GM18873 (cell line): ENCODE data around the gene SIK2.
"Not testable (repeated sequence)": the region's sequence is repeated elsewhere in the genome, so short reads cannot be mapped to it uniquely, and the experiment has no call there.

Experiments
- ATAC-seq: cut with Tn5 transposase; IDR thresholded peaks from one replicate; pipeline ENCODE4 v1.9.1; 2021; ENCODE audit warnings: mild to moderate bottlenecking, moderate library complexity, moderate number of reproducible peaks; ENCODE audit not compliant: unreplicated experiment, low FRiP score

The SIK2 gene

DNA sequence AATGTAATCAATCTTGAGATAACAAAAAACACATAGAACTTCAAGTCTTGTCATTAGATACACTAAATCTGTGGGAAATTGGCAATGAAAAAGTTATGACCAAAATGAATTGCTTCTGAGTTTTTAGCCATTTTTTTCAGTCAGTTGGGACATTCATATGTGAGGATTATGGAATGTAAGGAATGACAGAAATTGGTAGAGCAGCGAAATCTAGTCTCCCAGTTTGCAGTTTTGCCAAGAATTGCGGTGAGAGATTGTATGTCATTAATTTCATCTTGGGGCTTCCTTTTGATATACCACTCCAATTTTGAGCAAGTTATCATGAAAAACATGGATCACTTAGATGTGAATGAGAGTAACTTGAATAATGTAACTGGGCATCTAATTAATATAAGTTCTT, 49.9 kb downstream of the SIK2 start:
- ATAC-seq, result no peak

DNA sequence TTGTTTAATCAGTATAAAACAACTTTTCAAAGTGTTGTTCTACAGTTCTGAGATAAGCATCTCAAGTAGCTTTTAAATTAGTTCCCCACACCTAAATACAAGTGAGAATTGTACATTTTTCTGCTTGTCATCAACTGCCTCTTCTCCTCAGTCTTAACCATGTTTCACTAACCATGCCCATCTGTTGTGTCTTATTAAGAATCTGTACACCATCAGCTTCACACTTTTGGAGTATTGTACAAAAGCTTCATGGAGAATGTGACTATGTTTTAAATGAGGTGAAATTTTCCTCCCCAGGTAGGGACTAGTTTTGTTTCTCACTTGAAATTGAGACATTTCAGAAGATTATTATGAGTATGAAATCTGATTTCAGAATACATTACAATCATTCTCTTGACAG, 52.4 kb downstream of the SIK2 start:
- ATAC-seq, result no peak

DNA sequence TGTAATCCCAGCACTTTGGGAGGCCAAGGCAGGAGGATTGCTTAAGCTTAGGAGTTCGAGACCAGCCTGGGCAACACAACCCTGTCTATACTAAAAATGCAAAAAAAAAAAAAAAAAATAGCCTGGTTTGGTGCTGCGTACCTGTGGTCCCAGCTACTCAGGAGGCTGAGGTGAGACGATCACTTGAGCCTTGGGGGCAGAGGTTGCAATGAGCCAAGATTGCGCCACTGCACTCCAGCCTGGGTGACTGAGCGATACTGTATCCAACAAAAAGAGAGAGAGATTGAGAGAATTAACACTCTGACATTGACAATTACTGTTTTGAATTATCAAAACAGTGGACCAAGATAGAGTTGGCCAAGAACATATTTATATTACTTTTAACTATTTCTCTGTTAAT, 53.7 kb downstream of the SIK2 start:
- ATAC-seq, result no peak

DNA sequence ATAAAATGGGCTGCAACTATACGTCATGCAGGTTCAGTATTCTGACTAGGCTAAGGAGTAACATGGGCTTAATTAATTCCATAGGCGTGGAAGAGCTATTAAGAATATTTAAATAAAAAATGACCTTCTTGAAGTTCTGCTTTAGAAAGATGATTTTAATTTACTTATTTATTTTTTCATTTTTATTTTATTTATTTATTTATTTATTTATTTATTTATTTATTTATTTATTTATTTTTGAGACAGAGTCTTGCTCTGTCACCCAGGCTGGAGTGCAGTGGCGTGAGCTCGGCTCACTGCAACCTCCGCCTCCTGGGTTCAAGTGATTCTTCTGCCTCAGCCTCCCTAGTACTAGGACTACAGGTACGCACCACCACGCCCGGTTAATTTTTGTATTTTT, 55.7 kb downstream of the SIK2 start:
- not testable (repeated sequence) for ATAC-seq

DNA sequence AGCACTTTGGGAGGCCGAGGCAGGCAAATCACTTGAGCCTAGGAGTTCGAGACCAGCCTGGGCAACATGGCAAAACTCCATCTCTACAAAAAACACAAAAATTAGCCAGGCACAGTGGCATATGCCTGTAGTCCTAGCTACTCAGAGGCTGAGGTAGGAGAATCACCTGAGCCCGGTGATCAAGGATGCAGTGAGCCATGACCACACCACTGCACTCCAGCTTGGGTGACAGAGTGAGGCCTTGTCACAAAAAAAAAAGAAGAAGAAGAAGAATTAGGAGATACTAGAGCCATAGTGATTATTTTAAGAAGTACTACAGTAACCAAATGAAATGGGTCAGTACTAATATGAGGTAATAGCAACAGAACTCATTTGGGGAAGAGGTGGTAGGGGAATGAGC, 56.2 kb downstream of the SIK2 start:
- not testable (repeated sequence) for ATAC-seq

DNA sequence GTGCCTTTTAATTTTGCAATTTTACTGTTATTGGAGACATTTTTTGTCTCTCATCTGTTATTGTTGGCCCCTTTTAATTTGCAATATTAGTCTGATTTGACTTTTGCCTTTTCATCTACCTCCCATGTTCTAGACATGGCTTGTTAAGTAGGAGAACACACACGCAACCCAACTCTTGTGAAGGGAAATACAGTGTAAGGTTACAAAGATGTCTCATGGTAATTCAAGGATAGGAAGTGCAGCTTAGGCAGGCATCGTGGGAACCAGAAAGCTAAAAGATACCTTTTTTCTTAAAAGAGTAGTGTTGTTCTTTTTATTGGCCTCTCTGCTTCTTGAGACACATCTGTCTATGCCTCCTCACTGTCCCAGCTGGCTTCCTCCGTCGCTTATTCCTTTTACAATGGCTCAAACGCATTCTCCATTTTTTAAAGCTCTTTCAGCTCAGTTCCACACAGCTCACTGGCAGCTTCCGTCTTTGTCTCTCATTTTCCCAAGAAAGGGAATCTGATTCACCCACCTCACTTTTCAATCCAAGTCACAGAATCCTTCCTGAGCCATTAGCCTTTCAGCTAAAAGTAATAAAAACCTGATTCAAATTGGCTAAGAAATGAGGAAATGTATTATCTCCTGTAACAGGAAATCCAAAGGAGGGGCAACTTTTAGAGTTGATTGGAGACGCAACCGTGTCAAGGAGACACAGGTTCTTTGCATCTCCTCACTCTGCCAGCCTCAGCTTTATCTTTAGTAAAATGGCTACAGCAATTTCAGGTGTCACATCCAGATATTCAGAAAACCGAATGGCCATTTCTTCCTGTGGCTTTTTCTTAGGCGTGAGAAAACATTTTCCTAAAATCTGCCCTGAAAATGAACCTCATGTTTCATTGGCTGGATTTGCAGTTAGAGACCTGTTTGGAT, 57.2 kb downstream of the SIK2 start:
- no peak for ATAC-seq

DNA sequence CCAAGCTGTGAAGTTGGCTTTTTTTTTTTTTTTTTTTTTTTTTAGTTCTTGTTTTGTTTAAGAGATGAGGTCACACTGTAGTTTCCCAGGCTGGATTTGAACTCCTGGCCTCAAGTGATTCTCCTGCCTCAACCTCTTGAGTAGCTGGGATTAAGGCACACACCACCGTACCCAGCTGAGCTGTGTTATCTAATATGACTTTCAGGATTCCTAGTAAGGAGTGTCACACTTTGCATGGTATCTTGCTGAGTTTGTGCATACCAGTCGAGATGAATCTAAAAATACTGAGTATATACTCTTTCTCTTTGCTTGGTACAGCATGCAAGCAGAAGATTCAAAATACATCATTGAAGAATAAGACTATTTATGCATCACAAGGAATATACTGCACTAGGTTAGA, 58.6 kb downstream of the SIK2 start:
- ATAC-seq, result no peak

DNA sequence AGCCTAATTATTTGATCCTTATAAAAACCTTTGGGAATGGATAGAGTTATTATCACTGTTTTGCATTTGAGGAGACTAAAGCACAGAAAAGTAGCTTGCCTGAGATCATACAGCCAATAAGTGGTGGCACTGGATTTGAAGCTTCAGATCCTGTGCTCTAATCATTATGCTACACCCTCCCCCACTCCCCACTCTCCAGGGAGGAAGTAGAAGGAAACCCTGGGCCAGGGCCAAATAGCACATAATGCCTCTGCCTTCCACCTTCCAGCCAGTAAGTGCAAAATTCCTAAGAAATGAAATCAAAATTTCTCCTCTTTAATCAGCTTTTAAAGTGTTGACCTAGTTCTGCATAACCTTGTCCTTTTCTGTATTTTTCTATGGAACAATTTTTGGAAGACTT, 61.6 kb downstream of the SIK2 start:
- no peak for ATAC-seq

DNA sequence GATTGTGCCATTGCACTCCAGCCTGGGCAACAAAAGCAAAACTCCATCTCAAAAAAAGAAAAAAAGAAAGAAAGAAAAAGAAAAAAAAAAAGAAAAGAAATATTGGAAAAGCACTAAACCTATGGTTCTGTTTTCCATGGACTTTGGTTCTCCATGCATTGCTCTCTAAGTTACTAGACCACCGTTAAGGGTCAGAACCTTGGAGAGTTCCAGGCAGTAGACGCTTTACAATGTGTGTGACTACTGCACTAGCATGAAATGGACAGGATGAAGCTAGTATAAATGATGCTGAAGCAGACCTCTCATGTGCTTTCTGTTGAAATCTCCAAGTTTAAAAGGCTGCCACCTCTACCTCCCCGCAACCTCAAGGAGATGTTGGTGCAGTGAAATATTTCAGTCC, 63.5 kb downstream of the SIK2 start:
- no peak for ATAC-seq

DNA sequence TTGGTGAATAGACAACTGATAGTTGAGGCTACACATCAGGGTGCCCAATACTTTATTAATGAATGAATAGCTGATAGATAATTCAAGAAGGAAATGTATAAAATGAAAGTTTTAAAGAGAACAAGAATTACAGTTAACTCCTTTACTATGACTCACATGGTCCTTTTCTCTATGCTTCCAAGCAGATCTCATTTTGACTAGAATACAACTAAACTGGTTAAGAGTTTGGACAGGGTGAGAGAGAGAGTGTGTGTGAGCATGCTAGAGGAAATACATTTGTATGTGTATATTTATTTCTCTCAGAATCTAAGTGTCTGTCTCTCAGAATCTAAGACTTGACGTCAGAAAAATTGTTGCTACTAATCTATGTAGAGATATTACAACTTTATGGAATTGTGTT, 66.7 kb downstream of the SIK2 start:
- no peak for ATAC-seq

DNA sequence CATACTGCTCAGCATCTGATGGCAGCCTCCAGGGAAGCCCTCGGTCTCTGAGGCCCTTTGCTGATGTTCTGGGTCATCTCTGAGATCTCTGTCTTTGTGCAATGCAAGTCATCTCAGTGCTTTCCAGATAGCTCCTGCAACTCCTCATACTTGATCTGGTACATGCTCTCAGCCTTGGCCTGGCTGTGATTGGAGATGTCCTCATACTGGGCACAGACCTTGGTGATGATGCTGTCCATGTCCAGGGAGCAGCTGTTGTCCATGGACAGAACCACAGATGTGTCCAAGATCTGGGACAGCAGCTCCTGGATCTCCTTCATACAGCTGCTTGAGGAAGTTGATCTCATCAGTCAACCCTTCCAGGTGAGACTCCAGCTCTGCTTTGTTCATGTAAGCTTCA, 69.1 kb downstream of the SIK2 start:
- no peak for ATAC-seq

DNA sequence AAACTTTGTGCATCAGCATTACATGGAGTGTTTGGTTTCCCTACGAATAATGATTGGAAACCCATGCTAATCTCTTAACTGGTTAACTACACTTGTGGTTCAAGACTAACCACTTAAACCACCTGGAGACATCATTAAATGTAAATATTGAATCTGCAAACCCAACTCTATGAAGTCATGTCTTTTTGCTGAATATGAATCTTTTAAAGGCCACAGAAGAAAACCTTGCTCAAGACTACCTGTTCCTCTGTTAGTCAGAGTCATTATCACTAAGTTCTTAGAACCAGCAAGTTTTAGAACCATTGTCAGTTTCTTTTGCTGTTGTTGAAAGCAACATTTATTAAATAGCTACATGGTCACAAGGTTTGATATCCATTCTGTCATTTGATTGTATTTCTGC, 70.7 kb downstream of the SIK2 start:
- ATAC-seq, result no peak

DNA sequence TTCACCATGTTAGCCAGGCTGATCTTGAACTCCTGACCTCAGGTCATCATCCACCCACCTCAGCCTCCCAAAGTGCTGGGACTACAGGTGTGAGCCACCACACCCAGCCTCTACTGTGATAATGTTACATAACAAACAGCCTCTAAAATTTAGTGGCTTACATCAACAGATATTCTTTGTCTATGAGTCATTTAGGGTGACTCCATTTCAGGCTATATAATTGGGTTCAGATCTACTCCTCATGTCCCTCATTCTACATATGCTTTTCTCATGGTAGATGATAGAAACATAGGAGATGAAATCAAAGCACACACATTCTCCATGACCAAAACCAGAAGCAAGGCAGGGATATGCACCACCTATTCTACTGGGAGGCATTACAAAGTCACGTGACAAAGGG, 72.7 kb downstream of the SIK2 start:
- ATAC-seq, result no peak

DNA sequence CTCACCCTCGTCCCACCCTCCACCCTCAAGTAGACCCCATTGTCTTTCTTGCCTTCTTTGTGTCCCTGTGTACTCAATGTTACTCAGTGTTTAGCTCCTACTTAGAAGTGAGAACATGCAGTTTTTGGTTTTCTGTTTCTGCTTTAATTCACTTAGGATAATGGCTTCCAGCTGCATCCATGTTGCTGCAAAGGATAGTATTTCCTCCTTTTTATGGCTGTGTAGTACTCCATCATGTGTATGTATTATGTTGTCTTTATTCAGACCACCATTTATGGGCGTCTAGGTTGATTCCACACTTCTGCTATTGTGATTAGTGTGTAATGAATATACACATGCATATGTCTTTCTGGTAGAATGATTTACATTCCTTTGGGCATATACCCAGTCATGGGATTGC, 73.6 kb downstream of the SIK2 start:
- no peak for ATAC-seq

DNA sequence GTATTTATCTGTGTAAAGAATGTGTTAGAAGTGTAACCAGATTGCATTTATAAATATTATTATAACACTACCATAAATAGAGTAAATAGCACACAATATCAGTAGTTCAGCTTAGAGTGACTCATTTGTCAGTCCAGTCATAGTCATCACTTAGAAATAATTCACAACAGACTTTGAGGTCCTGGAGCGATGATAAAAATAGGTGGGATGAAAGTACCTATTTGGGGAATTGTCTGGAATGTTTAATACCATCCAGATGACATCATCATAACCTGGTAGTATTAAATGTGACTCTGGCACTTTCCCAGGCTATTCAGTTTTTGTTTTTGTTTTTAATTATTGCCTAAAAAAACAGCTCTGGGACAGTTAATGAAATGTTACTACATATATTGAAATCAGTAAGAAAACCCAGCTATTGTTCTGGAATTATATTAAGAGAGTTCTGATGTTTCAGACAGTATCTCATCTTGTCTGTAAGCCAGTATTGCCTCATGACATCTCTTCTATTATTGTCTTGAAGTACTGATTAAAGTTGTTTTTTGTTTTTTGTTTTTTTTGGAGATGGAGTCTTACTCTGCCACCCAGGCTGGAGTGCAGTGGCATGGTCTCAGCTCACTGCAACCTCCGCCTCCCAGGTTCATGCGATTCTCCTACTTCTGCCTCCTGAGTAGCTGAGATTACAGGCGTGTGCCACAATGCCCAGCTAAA, 74.8 kb downstream of the SIK2 start:
- no peak for ATAC-seq

DNA sequence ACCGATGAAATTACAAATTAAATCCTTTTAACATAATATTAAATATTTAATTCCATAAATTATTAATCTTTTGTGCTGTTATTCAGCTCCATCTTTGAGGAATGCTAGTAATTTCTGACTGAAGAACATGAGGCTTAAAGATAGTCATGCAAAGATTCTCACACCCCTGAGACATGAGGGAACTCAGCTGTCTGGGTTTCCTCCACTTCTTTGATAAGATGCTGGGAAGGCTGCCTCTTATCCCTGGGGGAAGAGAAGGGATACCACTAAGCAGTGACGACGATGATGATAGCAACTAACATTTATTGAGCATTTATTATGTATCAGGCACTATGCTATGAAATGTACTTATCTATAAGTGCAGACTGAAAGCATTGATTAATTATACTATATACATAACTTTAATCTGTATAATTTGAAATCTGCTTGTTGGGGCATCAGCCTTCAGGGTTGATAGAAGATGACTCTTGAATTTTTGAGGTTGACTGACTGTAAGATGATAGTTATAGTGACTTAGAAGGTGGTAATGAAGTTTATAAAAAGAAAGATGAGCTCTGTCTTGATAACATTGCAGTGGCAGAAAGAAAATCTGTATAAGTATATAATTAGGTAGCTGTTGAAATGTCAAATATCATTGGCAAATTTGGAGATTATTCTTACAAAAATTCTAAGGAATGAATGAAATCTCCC, 78.4 kb downstream of the SIK2 start:
- no peak for ATAC-seq

DNA sequence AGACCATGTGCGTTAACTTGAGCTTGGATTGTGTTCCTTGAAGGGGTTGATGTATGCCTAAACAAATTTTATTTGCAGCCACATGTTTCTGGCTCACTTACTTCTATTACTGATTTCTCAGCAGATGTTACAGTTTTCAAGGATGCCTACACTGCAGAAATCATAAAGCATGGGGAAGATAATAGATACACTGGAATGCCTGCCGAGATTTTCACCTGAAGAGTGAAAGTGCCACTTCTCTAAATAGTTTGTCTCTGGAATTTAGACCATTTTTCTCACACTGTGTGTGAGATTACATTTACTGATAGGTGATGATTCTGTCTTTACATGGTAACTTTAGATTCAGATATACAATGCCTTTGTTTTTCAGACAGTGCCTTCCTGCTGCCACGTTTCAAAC, 81.6 kb downstream of the SIK2 start:
- no peak for ATAC-seq

DNA sequence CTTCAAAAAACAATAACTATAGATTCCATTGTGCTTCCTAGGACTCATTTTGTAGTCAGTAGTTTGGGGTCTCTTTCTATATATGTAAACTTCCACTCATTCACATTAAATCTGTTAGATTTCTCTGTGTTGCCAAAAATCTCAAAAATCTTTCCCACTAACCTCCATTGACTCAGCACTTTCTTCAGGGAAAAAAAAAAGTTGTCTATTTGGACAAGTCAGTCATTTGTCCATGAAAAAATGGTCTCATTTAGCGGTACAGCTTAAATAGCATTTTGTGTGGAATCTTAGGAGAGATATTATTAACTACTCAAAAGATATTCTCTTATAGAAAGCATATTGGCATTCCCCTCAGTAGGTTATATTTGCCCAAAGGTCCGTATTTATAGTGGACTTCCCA, 82.0 kb downstream of the SIK2 start:
- ATAC-seq, result no peak

DNA sequence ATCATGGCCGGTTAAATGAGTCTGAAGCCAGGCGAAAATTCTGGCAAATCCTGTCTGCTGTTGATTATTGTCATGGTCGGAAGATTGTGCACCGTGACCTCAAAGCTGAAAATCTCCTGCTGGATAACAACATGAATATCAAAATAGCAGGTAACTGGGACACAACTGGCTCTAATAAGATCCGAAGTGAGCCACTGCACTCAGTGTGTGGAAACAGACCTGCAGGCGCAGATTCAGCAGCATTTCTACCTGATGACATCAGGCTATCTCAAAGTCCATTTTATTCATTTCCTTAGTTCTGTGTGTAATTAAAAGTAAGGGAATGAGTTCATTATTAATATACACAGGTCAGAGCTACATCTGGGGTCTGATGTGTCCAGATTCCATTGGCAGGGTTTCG, 85.8 kb downstream of the SIK2 start:
- no peak for ATAC-seq

DNA sequence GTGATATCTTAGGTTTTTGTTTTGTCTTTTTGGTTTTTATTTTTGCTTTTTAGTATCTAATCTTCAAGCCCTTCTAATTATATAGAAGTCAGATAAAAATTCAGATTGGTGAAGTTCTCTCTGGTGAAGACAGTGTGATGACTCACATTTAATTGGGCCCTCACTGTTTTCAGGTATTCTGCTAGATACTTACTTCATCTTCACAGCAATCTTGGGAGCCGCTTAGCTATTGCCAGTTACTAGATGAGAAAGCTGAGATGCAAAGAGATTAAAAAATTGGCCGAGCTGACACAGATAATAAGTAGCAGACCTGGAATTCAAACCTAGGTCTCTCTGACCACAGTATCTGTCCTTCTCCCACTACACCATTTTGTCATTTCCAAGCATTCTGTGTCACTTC, 88.9 kb downstream of the SIK2 start:
- ATAC-seq, result no peak

DNA sequence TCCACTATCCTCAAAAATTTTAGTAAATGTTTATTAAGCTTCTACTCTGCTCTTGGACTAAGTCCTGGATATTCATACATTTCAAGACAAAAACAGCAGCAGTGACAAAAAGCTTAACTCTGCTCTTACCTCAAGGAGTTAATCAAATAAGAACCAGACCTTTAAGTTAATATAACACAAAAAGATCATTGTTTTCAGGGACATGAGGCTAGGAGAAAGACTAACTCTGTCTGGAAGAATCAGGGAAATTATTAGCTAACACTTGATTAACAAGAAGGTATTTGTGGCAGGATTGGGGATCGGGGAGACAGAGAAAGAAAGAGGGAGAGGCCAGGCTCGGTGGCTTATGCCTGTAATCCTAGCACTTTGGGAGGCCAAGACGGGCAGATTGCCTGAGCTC, 89.5 kb downstream of the SIK2 start:
- no peak for ATAC-seq
